GM21447 (cell line): Measurements from ENCODE around the gene FLVCR1.

ENCODE experiments used
- ATAC-seq: cut with Tn5 transposase; IDR thresholded peaks from one replicate; pipeline ENCODE4 v1.9.1; 2021; ENCODE audit not compliant: unreplicated experiment

The FLVCR1 gene

GRCh38 chr1:212915245-212916091 lies 57.4 kb downstream of the FLVCR1 start:
- no peak for ATAC-seq

GRCh38 chr1:212916481-212917133 lies 58.5 kb downstream of the FLVCR1 start:
- ATAC-seq: no peak

GRCh38 chr1:212917134-212917485 lies 59.0 kb downstream of the FLVCR1 start:
- ATAC-seq: no peak

GRCh38 chr1:212917858-212918257 lies 59.8 kb downstream of the FLVCR1 start:
- no peak for ATAC-seq

- ATAC-seq: no peak
These were observed 60.7 kb downstream of the FLVCR1 start for GRCh38 chr1:212918824-212919223.

GRCh38 chr1:212920246-212920645 lies 62.2 kb downstream of the FLVCR1 start:
- ATAC-seq: no peak

GRCh38 chr1:212920896-212921295 lies 62.8 kb downstream of the FLVCR1 start:
- ATAC-seq: no peak

GRCh38 chr1:212922016-212922415 lies 63.9 kb downstream of the FLVCR1 start:
- ATAC-seq: no peak

- ATAC-seq: no peak
These were observed 68.3 kb downstream of the FLVCR1 start for GRCh38 chr1:212926372-212926771.

GRCh38 chr1:212928323-212929291 lies 70.5 kb downstream of the FLVCR1 start:
- peak; percentile 66 for ATAC-seq

GRCh38 chr1:212930986-212931678 lies 73.1 kb downstream of the FLVCR1 start:
- ATAC-seq: peak; percentile 59

- ATAC-seq: no peak
These were observed 75.9 kb downstream of the FLVCR1 start for GRCh38 chr1:212933815-212934471.

- no peak for ATAC-seq
These were observed 77.4 kb downstream of the FLVCR1 start for GRCh38 chr1:212935387-212935981.

- ATAC-seq: no peak
These were observed 79.0 kb downstream of the FLVCR1 start for GRCh38 chr1:212937034-212937433.

GRCh38 chr1:212938846-212939245 lies 80.8 kb downstream of the FLVCR1 start:
- no peak for ATAC-seq

- no peak for ATAC-seq
These were observed 83.4 kb downstream of the FLVCR1 start for GRCh38 chr1:212941452-212941851.

GRCh38 chr1:212942679-212943392 lies 84.8 kb downstream of the FLVCR1 start:
- no peak for ATAC-seq

- ATAC-seq: no peak
These were observed 85.3 kb downstream of the FLVCR1 start for GRCh38 chr1:212943393-212943710.

GRCh38 chr1:212944229-212944901 lies 86.3 kb downstream of the FLVCR1 start:
- peak; percentile 73 for ATAC-seq
